Activated CD8-positive, alpha-beta T cell treated with anti-CD3 and anti-CD28 coated beads for 36 hours (primary cell): ENCODE results near the gene FOXJ2. TPM values are rescaled to one million over a fixed set of nuclear protein-coding genes. Genes with fewer than 3 reads are reported as not detected.

Source experiments
- ATAC-seq: fragments of 200-7000 bp; cut with Tn5 transposase; one replicate; pipeline ENCODE4 v1.10.0; 2021; ENCODE audit warnings: mild to moderate bottlenecking, moderate library complexity
- CTCF ChIA-PET: fragments of 350-600 bp; sonication (Branson Sonifier 250); formaldehyde crosslinking; loops from one replicate; lab custom pipeline; 2021; ENCODE audit warnings: antibody characterized with exemption; lab: Charles Lee
- POLR2A ChIA-PET: fragments of 350-600 bp; sonication (Branson Sonifier 250); formaldehyde crosslinking; loops from one replicate; lab custom pipeline; 2021; ENCODE audit warnings: antibody characterized with exemption; lab: Charles Lee
- DNase-seq: peaks from one replicate; pipeline ENCODE4 v3.0.0-alpha.2; 2020
- H3K27ac Mint-ChIP-seq: one replicate; pipeline ENCODE4 v1.8.0; 2021; ENCODE audit warnings: mild to moderate bottlenecking, mixed read lengths
- H3K27me3 Mint-ChIP-seq: one replicate; pipeline ENCODE4 v1.8.0; 2021; ENCODE audit warnings: mixed read lengths
- H3K36me3 Mint-ChIP-seq: one replicate; pipeline ENCODE4 v1.8.0; 2021; ENCODE audit warnings: low read depth, mixed read lengths
- H3K4me1 Mint-ChIP-seq: one replicate; pipeline ENCODE4 v1.8.0; 2021; ENCODE audit warnings: low read depth, mixed read lengths
- H3K4me3 Mint-ChIP-seq: one replicate; pipeline ENCODE4 v1.8.0; 2021; ENCODE audit warnings: mild to moderate bottlenecking, moderate library complexity, mixed read lengths
- H3K9me3 Mint-ChIP-seq: one replicate; pipeline ENCODE4 v1.8.0; 2021; ENCODE audit warnings: mixed read lengths
- CTCF ChIP-seq: fragments of 200-600 bp; IDR thresholded peaks from one replicate; pipeline ENCODE4 v1.8.0; 2022; ENCODE audit warnings: antibody characterized with exemption, mild to moderate bottlenecking
- intact Hi-C: fragments of 100-400 bp; cut with micrococcal nuclease; formaldehyde crosslinking; loops from one replicate; pipeline ENCODE4 v1.10.0; 2022
- total RNA-seq, 2 experiments: library from RNA; stranded (reverse); gene quantifications; one replicate each; pipeline ENCODE4 v1.2.3, GENCODE V29; 2021

FOXJ2 gene
- total RNA-seq, 2 experiments from 2014 or later, result 11.1 to 12.8 TPM

GRCh38 chr12:8040791-8041190 is 8.3 kb downstream of the FOXJ2 start:
- CTCF ChIA-PET, result interaction anchor here (1.1 to 13.1 kb wide), 2 partner anchors 10 to 37 kb away, joined by 4 to 269 read pairs; partner anchors contain the start of gene NECAP1
- TF ChIP-seq CTCF, result no peak
- Mint-ChIP-seq H3K9me3 (no peaks in the 10 kb centered on the region), H3K4me3 (no peak overlapping the region), H3K4me1 (peaks cover 35% of the 10 kb centered on the region), H3K27me3 (no peaks in the 10 kb centered on the region), H3K27ac (no peak overlapping the region), H3K36me3 (peaks cover 15% of the 10 kb centered on the region)
- intact Hi-C loops, result no loop called here
- no peak for DNase-seq
- no peak for ATAC-seq
- POLR2A ChIA-PET, result interaction anchor here (1.0 kb wide), 1 partner anchor 8 kb away, joined by 3 read pairs; no protein-coding TSS in a partner anchor

GRCh38 chr12:8045952-8046944 is 13.7 kb downstream of the FOXJ2 start:
- peak; percentile 90 for TF ChIP-seq CTCF
- intact Hi-C loops, result loop anchor here (1.0 kb wide), 1 partner anchor 32 kb away; no protein-coding TSS in a partner anchor
- H3K4me3 Mint-ChIP-seq, result no peak overlapping the region
- ATAC-seq (peak; percentile 82), DNase-seq (peak; percentile 92)
- peaks cover 15% of the 10 kb centered on the region for H3K4me1 Mint-ChIP-seq
- no peaks in the 10 kb centered on the region for H3K9me3 Mint-ChIP-seq
- H3K27ac Mint-ChIP-seq, result no peak overlapping the region
- CTCF ChIA-PET, result interaction anchor here (0.6 to 13.1 kb wide), 24 partner anchors 8 to 191 kb away, joined by 3 to 269 read pairs (median 4); partner anchors contain the start of genes C3AR1, FOXJ2 and NECAP1
- H3K27me3 Mint-ChIP-seq, result no peaks in the 10 kb centered on the region
- POLR2A ChIA-PET, result interaction anchor here (0.7 kb wide), 1 partner anchor 10 kb away, joined by 3 read pairs; no protein-coding TSS in a partner anchor
- peaks cover 48% of the 10 kb centered on the region for H3K36me3 Mint-ChIP-seq

- POLR2A ChIA-PET, result no interaction called here
- intact Hi-C loops, result no loop called here
- TF ChIP-seq CTCF, result no peak
- Mint-ChIP-seq H3K9me3 (no peaks in the 10 kb centered on the region), H3K4me1 (peaks cover 15% of the 10 kb centered on the region), H3K27me3 (no peaks in the 10 kb centered on the region), H3K36me3 (peaks cover 54% of the 10 kb centered on the region), H3K4me3 (no peak overlapping the region), H3K27ac (peak overlapping the region; percentile 1)
- DNase-seq, result no peak
- no peak for ATAC-seq
- CTCF ChIA-PET, result interaction anchor here (13.1 kb wide), 1 partner anchor 30 kb away, joined by 269 read pairs; the partner anchor contains the start of gene NECAP1
Measured at GRCh38 chr12:8047842-8048241, 15.3 kb downstream of the FOXJ2 start.

GRCh38 chr12:8048906-8049305 is 16.4 kb downstream of the FOXJ2 start:
- POLR2A ChIA-PET, result no interaction called here
- H3K27me3 Mint-ChIP-seq, result no peaks in the 10 kb centered on the region
- intact Hi-C loops, result no loop called here

More at GRCh38 chr12:8048906-8049305, 16.4 kb downstream of the FOXJ2 start:
- Mint-ChIP-seq H3K9me3 (no peaks in the 10 kb centered on the region), H3K36me3 (peaks cover 52% of the 10 kb centered on the region), H3K4me3 (no peak overlapping the region), H3K27ac (no peak overlapping the region), H3K4me1 (peaks cover 13% of the 10 kb centered on the region)
- no peak for DNase-seq
- CTCF ChIA-PET, result interaction anchor here (0.9 to 13.1 kb wide), 2 partner anchors 18 to 29 kb away, joined by 3 to 269 read pairs; partner anchors contain the start of genes C3AR1 and NECAP1
- no peak for TF ChIP-seq CTCF
- ATAC-seq, result no peak
